HepG2 (cell line): ENCODE results near the gene GRPEL2.

Experiments
- ATF3 ChIP-seq: sonication (generic); formaldehyde crosslinking; IDR thresholded peaks from 2 replicates; pipeline ENCODE4 v1.4.0; 2020; ENCODE audit warnings: missing genetic modification reagents
- EZH2 ChIP-seq: conservative IDR thresholded peaks from 2 replicates; pipeline ENCODE4 v1.6.1; 2012; ENCODE audit warnings: mild to moderate bottlenecking, low read depth, low read length, moderate library complexity
- KDM1A ChIP-seq: IDR thresholded peaks from 2 replicates; pipeline ENCODE4 v1.6.1; 2016; ENCODE audit warnings: missing compliant biosample characterization

DNA sequence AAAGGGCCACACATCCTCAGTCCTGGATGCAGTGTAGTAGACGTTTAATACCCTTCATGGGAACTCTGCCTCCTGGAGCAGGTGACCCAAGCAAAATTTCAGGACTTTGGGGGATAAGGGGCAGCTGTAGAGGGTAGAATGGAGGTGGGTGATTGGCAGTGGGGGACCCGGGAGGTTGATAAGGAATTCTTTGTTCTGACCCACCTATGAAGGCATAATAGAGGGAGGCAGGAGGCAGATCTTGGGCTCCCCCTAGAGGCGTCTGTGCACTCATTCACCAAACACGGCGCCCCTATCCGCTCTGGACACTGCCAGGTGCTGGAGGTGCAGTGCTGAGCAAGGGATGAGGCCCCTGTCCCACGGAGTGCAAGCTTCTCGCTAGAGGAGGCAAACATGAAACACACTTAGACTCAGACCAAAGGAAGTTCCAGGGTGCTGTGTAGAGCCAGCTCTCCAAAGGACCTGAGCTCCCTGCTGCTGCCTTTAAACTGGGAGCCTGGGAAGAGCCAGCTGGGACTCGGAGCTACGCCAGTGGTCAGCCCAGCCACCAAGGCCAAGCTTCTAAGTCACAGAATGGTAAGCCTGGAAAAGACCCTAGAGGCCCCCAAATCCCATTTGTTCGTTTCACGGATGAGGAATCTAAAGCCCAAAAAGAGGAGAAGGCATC, 26.1 kb downstream of the GRPEL2 start:
- TF ChIP-seq ATF3 (CRISPR knock-in tag): no peak
- no peak for TF ChIP-seq EZH2
- no peak for TF ChIP-seq KDM1A (CRISPR knock-in tag)
